GM12878 (cell line): Measurements from ENCODE around the gene RPS6KA4. TPM values are rescaled to one million over a fixed set of nuclear protein-coding genes. Genes with fewer than 3 reads are reported as not detected.

Experiments
- ATF7 ChIP-seq: fragments of 450-650 bp; IDR thresholded peaks from 2 replicates; pipeline ENCODE4 v1.6.1; 2016; ENCODE audit warnings: low read depth, mild to moderate bottlenecking
- FOXK2 ChIP-seq: fragments of 450-650 bp; IDR thresholded peaks from 2 replicates; pipeline ENCODE4 v1.6.1; 2017; ENCODE audit warnings: mild to moderate bottlenecking, moderate library complexity
- MTA2 ChIP-seq: fragments of 450-650 bp; IDR thresholded peaks from 2 replicates; pipeline ENCODE4 v1.6.1; 2016; ENCODE audit warnings: low read depth, mild to moderate bottlenecking, moderate library complexity
- MYC ChIP-seq: IDR thresholded peaks from 2 replicates; pipeline ENCODE4 v1.6.1; 2011; ENCODE audit warnings: mild to moderate bottlenecking, low read length, moderate library complexity, inconsistent platforms; ENCODE audit not compliant: insufficient read depth, insufficient replicate concordance, insufficient read length, severe bottlenecking
- RAD51 ChIP-seq: fragments of 450-650 bp; IDR thresholded peaks from 2 replicates; pipeline ENCODE4 v1.6.1; 2016; ENCODE audit warnings: moderate library complexity, mild to moderate bottlenecking, inconsistent platforms
- RELA ChIP-seq: fragments of 450-650 bp; IDR thresholded peaks from 2 replicates; pipeline ENCODE4 v1.8.0; 2014; ENCODE audit warnings: borderline replicate concordance; ENCODE audit not compliant: partially characterized antibody
- RFX5 ChIP-seq: IDR thresholded peaks from 2 replicates; pipeline ENCODE4 v1.6.1; 2011; ENCODE audit warnings: low read depth, low read length, improper control_type of control experiment
- RUNX3 ChIP-seq: IDR thresholded peaks from 2 replicates; pipeline ENCODE4 v1.6.1; 2012; ENCODE audit warnings: low read length, inconsistent platforms
- SMAD5 ChIP-seq: IDR thresholded peaks from 2 replicates; pipeline ENCODE4 v1.6.1; 2016; ENCODE audit warnings: antibody characterized with exemption, low read depth
- ZBED1 ChIP-seq: IDR thresholded peaks from 2 replicates; pipeline ENCODE4 v1.6.1; 2016; ENCODE audit warnings: borderline replicate concordance
- polyA plus RNA-seq, 11 experiments: library from polyadenylated mRNA; depleted of rRNA in 4 of 11; unstranded in 6 of 11; stranded (reverse) in 5 of 11; fragments of >200 nt; fragmentation: Nextera tagmentation in 4 of 11; fragmentation: Illumina TruSeq in 1 of 11; extraction: Ambion mirVana in 4 of 11; extraction: Trizol in 1 of 11; gene quantifications; 1 replicate in 1 of 11; 2 replicates in 10 of 11; pipeline versions ENCODE4 v1.2.1 to v1.2.3, GENCODE V29; 2011 to 2016; ENCODE audit warnings: inconsistent platforms in 2 of 11, missing spikeins in 2 of 11, low read depth in 1 of 11
- total RNA-seq, 4 experiments: library from RNA; depleted of rRNA in 3 of 4; stranded (reverse); fragments of >200 nt in 3 of 4; fragmentation: Illumina TruSeq in 1 of 4; extraction: Trizol in 1 of 4; gene quantifications; 2 replicates each; pipeline versions ENCODE4 v1.2.1 to v1.2.3, GENCODE V29; 2013 to 2021
- TF ChIP-seq, protein P1 (sequence below): IDR thresholded peaks from 2 replicates; pipeline ENCODE4 v1.6.1; 2012; ENCODE audit warnings: low read length, inconsistent platforms
- TF ChIP-seq, protein P2 (sequence below): IDR thresholded peaks from 2 replicates; pipeline ENCODE4 v1.6.1; 2012; ENCODE audit warnings: mild to moderate bottlenecking, low read depth, low read length
- TF ChIP-seq, protein P3 (sequence below): IDR thresholded peaks from 2 replicates; pipeline ENCODE4 v1.6.1; 2011; ENCODE audit warnings: borderline replicate concordance, low read depth, mild to moderate bottlenecking, moderate library complexity, mixed read lengths, low read length; ENCODE audit not compliant: insufficient read depth; ENCODE audit errors: extremely low read length
- TF ChIP-seq, protein P4 (sequence below), 3 experiments: IDR thresholded peaks in 2 of 3; conservative IDR thresholded peaks in 1 of 3; 2 replicates each; pipeline ENCODE4 v1.5.1; 2011; ENCODE audit warnings: low read depth in 3 of 3, low read length in 3 of 3, mild to moderate bottlenecking in 3 of 3, control low read depth in 2 of 3, moderate library complexity in 2 of 3, inconsistent platforms in 1 of 3, mixed read lengths in 1 of 3; ENCODE audit not compliant: control insufficient read depth in 2 of 3, insufficient read depth in 1 of 3; ENCODE audit errors: extremely low read depth in 1 of 3
- TF ChIP-seq, protein P5 (sequence below): IDR thresholded peaks from 2 replicates; pipeline ENCODE4 v1.6.1; 2011; ENCODE audit warnings: low read depth, mild to moderate bottlenecking, low read length, moderate library complexity, borderline replicate concordance; ENCODE audit errors: extremely low read depth
- TF ChIP-seq, protein P6 (sequence below): fragments of 450-650 bp; IDR thresholded peaks from 2 replicates; pipeline ENCODE4 v1.6.1; 2016; ENCODE audit warnings: mild to moderate bottlenecking, moderate library complexity, borderline replicate concordance

The RPS6KA4 gene
- total and polyA plus RNA-seq, 10 of the 15 experiments (the other 5 are each of a cell fraction or from before 2014, with no cell fraction given), result 0.34 to 32.6 (median 11.3) TPM

DNA sequence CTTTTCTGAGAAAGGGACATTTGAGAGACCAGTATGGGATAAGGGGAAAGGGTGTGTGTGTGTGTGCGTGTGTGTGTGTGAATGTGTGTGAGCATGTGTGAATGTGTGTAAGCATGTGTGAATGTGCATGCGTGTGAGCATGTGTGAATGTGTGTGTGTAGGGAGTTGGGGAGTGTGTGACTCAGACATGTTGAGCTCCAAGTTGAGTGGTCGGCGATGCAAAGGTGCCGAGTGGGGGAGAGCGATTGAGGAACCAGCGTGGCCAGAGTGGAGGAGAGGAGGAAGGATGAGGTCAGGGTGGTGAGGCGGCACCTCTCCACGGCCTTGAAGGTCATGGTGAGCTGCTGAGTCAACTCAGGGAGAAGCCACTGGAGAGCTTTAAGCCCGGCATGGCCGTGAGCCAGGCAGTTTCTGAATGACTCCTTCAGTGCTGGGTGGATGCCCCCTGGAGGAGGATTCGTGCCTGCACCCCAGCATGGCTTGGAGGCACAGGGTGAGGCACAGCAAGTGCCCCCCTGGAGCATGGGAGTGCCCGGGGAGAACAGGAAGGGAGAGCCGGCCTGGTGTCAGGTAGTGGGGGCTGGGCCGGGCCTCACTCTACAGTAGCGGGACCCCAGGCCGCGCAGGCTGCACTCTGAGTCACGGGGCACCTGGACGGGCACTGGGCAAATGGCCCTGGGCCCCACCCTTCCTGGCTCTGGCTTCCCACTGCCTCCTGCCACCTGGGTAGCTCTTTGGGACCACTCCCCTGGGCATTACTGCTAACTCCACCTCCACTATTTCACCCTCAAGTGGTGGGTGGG, 27.2 kb upstream of the RPS6KA4 start (continued):
- TF ChIP-seq, protein P1, sequence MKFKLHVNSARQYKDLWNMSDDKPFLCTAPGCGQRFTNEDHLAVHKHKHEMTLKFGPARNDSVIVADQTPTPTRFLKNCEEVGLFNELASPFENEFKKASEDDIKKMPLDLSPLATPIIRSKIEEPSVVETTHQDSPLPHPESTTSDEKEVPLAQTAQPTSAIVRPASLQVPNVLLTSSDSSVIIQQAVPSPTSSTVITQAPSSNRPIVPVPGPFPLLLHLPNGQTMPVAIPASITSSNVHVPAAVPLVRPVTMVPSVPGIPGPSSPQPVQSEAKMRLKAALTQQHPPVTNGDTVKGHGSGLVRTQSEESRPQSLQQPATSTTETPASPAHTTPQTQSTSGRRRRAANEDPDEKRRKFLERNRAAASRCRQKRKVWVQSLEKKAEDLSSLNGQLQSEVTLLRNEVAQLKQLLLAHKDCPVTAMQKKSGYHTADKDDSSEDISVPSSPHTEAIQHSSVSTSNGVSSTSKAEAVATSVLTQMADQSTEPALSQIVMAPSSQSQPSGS, result no peak
- TF ChIP-seq MYC, result no peak
- TF ChIP-seq RAD51, result no peak
- TF ChIP-seq, protein P2, sequence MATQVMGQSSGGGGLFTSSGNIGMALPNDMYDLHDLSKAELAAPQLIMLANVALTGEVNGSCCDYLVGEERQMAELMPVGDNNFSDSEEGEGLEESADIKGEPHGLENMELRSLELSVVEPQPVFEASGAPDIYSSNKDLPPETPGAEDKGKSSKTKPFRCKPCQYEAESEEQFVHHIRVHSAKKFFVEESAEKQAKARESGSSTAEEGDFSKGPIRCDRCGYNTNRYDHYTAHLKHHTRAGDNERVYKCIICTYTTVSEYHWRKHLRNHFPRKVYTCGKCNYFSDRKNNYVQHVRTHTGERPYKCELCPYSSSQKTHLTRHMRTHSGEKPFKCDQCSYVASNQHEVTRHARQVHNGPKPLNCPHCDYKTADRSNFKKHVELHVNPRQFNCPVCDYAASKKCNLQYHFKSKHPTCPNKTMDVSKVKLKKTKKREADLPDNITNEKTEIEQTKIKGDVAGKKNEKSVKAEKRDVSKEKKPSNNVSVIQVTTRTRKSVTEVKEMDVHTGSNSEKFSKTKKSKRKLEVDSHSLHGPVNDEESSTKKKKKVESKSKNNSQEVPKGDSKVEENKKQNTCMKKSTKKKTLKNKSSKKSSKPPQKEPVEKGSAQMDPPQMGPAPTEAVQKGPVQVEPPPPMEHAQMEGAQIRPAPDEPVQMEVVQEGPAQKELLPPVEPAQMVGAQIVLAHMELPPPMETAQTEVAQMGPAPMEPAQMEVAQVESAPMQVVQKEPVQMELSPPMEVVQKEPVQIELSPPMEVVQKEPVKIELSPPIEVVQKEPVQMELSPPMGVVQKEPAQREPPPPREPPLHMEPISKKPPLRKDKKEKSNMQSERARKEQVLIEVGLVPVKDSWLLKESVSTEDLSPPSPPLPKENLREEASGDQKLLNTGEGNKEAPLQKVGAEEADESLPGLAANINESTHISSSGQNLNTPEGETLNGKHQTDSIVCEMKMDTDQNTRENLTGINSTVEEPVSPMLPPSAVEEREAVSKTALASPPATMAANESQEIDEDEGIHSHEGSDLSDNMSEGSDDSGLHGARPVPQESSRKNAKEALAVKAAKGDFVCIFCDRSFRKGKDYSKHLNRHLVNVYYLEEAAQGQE, result no peak
- TF ChIP-seq ATF7, result peak; percentile 87
- peak; percentile 70; the same call in 1 of the 2 replicates for TF ChIP-seq MTA2
- TF ChIP-seq SMAD5, result no peak
- TF ChIP-seq, protein P3, sequence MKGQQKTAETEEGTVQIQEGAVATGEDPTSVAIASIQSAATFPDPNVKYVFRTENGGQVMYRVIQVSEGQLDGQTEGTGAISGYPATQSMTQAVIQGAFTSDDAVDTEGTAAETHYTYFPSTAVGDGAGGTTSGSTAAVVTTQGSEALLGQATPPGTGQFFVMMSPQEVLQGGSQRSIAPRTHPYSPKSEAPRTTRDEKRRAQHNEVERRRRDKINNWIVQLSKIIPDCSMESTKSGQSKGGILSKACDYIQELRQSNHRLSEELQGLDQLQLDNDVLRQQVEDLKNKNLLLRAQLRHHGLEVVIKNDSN, result no peak
- TF ChIP-seq ZBED1, result peak; percentile 34; the same call in 1 of the 2 replicates
- TF ChIP-seq RFX5, result no peak
- TF ChIP-seq, protein P4, sequence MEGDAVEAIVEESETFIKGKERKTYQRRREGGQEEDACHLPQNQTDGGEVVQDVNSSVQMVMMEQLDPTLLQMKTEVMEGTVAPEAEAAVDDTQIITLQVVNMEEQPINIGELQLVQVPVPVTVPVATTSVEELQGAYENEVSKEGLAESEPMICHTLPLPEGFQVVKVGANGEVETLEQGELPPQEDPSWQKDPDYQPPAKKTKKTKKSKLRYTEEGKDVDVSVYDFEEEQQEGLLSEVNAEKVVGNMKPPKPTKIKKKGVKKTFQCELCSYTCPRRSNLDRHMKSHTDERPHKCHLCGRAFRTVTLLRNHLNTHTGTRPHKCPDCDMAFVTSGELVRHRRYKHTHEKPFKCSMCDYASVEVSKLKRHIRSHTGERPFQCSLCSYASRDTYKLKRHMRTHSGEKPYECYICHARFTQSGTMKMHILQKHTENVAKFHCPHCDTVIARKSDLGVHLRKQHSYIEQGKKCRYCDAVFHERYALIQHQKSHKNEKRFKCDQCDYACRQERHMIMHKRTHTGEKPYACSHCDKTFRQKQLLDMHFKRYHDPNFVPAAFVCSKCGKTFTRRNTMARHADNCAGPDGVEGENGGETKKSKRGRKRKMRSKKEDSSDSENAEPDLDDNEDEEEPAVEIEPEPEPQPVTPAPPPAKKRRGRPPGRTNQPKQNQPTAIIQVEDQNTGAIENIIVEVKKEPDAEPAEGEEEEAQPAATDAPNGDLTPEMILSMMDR (IDR thresholded peaks at IDR 0.05 in 2 of 3, conservative IDR thresholded peaks at IDR 0.05 in 1 of 3; ENCODE audit: control insufficient read depth in 2 of 3, extremely low read depth in 1 of 3, insufficient read depth in 1 of 3, low read depth in 3 of 3, low read length in 3 of 3), result peak; percentile 78 to 86 (median 82)
- TF ChIP-seq, protein P5, sequence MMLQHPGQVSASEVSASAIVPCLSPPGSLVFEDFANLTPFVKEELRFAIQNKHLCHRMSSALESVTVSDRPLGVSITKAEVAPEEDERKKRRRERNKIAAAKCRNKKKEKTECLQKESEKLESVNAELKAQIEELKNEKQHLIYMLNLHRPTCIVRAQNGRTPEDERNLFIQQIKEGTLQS, result no peak
- no peak for TF ChIP-seq RELA
- no peak for TF ChIP-seq FOXK2
- TF ChIP-seq, protein P6, sequence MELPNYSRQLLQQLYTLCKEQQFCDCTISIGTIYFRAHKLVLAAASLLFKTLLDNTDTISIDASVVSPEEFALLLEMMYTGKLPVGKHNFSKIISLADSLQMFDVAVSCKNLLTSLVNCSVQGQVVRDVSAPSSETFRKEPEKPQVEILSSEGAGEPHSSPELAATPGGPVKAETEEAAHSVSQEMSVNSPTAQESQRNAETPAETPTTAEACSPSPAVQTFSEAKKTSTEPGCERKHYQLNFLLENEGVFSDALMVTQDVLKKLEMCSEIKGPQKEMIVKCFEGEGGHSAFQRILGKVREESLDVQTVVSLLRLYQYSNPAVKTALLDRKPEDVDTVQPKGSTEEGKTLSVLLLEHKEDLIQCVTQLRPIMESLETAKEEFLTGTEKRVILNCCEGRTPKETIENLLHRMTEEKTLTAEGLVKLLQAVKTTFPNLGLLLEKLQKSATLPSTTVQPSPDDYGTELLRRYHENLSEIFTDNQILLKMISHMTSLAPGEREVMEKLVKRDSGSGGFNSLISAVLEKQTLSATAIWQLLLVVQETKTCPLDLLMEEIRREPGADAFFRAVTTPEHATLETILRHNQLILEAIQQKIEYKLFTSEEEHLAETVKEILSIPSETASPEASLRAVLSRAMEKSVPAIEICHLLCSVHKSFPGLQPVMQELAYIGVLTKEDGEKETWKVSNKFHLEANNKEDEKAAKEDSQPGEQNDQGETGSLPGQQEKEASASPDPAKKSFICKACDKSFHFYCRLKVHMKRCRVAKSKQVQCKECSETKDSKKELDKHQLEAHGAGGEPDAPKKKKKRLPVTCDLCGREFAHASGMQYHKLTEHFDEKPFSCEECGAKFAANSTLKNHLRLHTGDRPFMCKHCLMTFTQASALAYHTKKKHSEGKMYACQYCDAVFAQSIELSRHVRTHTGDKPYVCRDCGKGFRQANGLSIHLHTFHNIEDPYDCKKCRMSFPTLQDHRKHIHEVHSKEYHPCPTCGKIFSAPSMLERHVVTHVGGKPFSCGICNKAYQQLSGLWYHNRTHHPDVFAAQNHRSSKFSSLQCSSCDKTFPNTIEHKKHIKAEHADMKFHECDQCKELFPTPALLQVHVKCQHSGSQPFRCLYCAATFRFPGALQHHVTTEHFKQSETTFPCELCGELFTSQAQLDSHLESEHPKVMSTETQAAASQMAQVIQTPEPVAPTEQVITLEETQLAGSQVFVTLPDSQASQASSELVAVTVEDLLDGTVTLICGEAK, result no peak
- peak; percentile 74 for TF ChIP-seq RUNX3
